ENCODE results near the gene FANCE. TPM values are rescaled to one million over a fixed set of nuclear protein-coding genes. Genes with fewer than 3 reads are reported as not detected.

Gene FANCE
- total and polyA plus RNA-seq, 8 donors, result 1.7 to 4.0 (median 2.6) TPM

GRCh38 chr6:35415065-35415891, 36.9 kb upstream of the FANCE start:
- Histone ChIP-seq H3K4me3 (no peak overlapping the region), H3K27ac (no peak overlapping the region), H3K36me3 (no peaks in the 10 kb centered on the region), H3K9me3 (no peaks in the 10 kb centered on the region), H3K27me3 (no peaks in the 10 kb centered on the region), H3K4me1 (peaks cover 0 to 3% (median 0%) of the 10 kb centered on the region in 3 donors)
- intact Hi-C loops (cut with DNase I), result loop anchor here in 1 of 3 donors (10.0 kb wide), 1 partner anchor 70 kb away; the partner anchor contains the start of gene PPARD
- 30 to 33% methylated on average over 7 of the region's 7 CpGs for WGBS, 2 donors
- ATAC-seq, result peak; percentile 96 to 99 (median 97)
- DNase-seq, result peak; percentile 75 to 87 (median 80)
- no peak for FAIRE-seq
- TF ChIP-seq, protein P1, sequence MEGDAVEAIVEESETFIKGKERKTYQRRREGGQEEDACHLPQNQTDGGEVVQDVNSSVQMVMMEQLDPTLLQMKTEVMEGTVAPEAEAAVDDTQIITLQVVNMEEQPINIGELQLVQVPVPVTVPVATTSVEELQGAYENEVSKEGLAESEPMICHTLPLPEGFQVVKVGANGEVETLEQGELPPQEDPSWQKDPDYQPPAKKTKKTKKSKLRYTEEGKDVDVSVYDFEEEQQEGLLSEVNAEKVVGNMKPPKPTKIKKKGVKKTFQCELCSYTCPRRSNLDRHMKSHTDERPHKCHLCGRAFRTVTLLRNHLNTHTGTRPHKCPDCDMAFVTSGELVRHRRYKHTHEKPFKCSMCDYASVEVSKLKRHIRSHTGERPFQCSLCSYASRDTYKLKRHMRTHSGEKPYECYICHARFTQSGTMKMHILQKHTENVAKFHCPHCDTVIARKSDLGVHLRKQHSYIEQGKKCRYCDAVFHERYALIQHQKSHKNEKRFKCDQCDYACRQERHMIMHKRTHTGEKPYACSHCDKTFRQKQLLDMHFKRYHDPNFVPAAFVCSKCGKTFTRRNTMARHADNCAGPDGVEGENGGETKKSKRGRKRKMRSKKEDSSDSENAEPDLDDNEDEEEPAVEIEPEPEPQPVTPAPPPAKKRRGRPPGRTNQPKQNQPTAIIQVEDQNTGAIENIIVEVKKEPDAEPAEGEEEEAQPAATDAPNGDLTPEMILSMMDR (IDR thresholded peaks at IDR 0.05), result peak in 3 of 4 donors; percentile 34 to 53 (median 41)

DNA sequence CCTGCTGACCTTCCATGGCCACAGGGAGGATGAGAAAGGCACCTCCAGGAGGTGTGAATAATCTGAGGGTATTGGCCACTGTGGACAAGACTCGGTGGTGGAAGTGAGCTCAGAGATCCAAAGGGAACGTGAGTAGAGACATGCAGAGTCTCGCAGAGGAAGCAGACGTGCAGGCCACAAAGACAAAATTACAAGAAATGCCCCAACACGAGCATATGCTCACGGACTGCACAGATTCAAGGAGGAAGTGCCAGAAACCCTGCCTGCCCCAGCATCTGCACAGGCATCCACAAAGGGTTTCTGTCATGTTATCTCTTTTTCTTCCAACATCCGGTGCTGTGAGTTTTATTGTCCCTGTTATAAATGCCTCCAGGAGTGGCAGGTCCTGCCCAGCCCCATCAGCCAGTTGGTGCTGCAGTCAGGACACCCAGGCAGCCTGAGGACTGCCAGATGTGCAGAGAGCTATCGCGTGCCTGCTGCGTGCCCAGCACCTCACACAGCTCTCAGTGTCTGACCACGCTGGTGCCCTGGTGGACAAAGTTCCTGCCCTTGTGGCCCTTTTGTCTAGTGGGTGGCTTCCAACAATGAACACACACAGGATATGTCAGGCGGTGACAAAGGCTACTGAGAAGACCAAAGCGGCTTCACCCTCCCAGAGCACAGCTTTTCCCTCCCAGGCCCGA, 34.0 kb upstream of the FANCE start:
- Histone ChIP-seq H3K4me1 (peaks cover 0 to 3% (median 0%) of the 10 kb centered on the region in 3 donors), H3K4me3 (no peak overlapping the region), H3K27me3 (no peaks in the 10 kb centered on the region), H3K36me3 (peaks cover 0 to 7% (median 0%) of the 10 kb centered on the region in 3 donors), H3K27ac (peak overlapping the region in 2 of 4 donors; percentile 8 to 22), H3K9me3 (no peaks in the 10 kb centered on the region)
- ATAC-seq, result peak in 2 of 4 donors; percentile 4 to 29
- WGBS, 2 donors, result 93 to 95% methylated on average over 14 of the region's 14 CpGs
- TF ChIP-seq, protein P1 (IDR thresholded peaks at IDR 0.05), result no peak
- DNase-seq, result no peak
- no peak for FAIRE-seq
- intact Hi-C loops (cut with DNase I), result loop anchor here in 1 of 3 donors (10.0 kb wide), 1 partner anchor 73 kb away; the partner anchor contains the start of gene PPARD

DNA sequence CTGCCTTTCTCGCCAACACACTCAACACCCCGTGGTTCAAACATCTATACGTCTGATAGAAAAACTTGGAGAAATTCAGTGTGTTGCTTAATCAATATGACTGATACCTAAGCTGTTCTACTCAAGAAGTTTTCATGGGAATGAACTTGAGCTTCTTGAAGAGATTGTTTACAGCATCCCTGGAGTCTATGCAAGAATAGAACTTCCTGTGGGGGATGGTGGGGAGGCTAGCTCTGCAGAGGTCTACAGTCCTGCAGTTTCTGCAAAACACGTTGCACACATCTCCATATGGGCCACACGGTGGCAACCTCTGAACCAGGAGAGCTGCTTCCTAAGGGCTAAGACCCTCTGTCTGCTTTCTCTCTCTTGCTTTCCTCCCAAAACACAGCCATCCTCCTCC, 32.7 kb upstream of the FANCE start:
- WGBS, 2 donors, result 88 to 89% methylated on average over 5 of the region's 5 CpGs
- H3K36me3 ChIP-seq, result peaks cover 0 to 9% (median 0%) of the 10 kb centered on the region in 3 donors
- no peak overlapping the region for H3K4me3 ChIP-seq
- FAIRE-seq (no peak), ATAC-seq (no peak), DNase-seq (no peak)
- peaks cover 0 to 3% (median 0%) of the 10 kb centered on the region in 3 donors for H3K4me1 ChIP-seq
- TF ChIP-seq, protein P1 (IDR thresholded peaks at IDR 0.05), result no peak
- no peaks in the 10 kb centered on the region for H3K9me3 ChIP-seq
- H3K27ac ChIP-seq, result no peak overlapping the region
- intact Hi-C loops (cut with DNase I), result loop anchor here in 1 of 3 donors (10.0 kb wide), 1 partner anchor 75 kb away; the partner anchor contains the start of gene PPARD
- no peaks in the 10 kb centered on the region for H3K27me3 ChIP-seq

GRCh38 chr6:35419961-35420360, 32.2 kb upstream of the FANCE start:
- intact Hi-C loops (cut with DNase I), result loop anchor here in 1 of 3 donors (10.0 kb wide), 1 partner anchor 75 kb away; the partner anchor contains the start of gene PPARD
- Histone ChIP-seq H3K4me1 (peaks cover 0 to 2% (median 0%) of the 10 kb centered on the region in 3 donors), H3K27me3 (no peaks in the 10 kb centered on the region), H3K9me3 (no peaks in the 10 kb centered on the region), H3K27ac (no peak overlapping the region), H3K36me3 (peaks cover 0 to 14% (median 0%) of the 10 kb centered on the region in 3 donors), H3K4me3 (no peak overlapping the region)
- TF ChIP-seq, protein P1 (IDR thresholded peaks at IDR 0.05), result no peak
- ATAC-seq (no peak), DNase-seq (no peak), FAIRE-seq (no peak)
- WGBS, 2 donors, result 96% methylated on average over 14 of the region's 14 CpGs
